Measurements from ENCODE around the gene EPN3.

DNA sequence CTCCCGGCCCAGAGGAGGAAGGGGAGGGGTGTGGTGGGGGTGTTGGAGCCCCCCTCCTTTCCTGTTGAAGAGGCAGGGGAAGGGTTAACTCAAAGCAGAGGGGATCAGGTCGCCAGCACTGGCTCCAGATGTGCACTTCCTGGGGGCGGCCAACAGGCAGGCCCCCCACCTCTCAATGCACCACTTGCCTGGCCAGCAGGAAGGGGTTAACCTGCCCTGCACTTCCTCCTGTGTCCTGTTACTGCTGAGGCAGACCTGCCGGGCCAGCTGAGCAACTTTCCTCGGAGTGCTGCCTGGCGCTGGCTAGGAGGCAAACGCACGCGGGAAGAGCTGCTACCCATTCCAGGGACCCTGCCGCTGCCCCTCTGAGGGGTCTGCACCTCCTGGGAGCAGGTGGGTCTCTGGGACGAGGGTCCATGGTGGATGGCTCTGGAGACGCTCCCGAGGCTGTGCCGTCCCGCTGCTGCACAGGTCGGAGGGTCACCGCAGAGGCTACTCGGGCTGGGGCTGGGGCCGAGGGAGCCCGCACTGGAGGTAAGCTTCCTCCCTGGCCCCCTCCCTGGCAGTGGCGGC, at the start of gene EPN3:
- TF ChIP-seq, protein P1, sequence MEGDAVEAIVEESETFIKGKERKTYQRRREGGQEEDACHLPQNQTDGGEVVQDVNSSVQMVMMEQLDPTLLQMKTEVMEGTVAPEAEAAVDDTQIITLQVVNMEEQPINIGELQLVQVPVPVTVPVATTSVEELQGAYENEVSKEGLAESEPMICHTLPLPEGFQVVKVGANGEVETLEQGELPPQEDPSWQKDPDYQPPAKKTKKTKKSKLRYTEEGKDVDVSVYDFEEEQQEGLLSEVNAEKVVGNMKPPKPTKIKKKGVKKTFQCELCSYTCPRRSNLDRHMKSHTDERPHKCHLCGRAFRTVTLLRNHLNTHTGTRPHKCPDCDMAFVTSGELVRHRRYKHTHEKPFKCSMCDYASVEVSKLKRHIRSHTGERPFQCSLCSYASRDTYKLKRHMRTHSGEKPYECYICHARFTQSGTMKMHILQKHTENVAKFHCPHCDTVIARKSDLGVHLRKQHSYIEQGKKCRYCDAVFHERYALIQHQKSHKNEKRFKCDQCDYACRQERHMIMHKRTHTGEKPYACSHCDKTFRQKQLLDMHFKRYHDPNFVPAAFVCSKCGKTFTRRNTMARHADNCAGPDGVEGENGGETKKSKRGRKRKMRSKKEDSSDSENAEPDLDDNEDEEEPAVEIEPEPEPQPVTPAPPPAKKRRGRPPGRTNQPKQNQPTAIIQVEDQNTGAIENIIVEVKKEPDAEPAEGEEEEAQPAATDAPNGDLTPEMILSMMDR (conservative IDR thresholded peaks at IDR 0.05; ENCODE audit: low read length), result no peak
- TF ChIP-seq EZH2phosphoT487 (IDR thresholded peaks at IDR 0.05; ENCODE audit: borderline replicate concordance), result no peak

Data from Loucy (cell line).